Measurements from ENCODE around the gene TLE4. TPM values are rescaled to one million over a fixed set of nuclear protein-coding genes. Genes with fewer than 3 reads are reported as not detected.
A peak's percentile ranks its signal among the peaks of the same experiment; 100 is the strongest.

The TLE4 gene
- total RNA-seq, 2 experiments from 2014 or later: 125 to 136 TPM

- H3K27me3 Mint-ChIP-seq: no peaks in the 10 kb centered on the region
- H3K4me3 Mint-ChIP-seq: no peak overlapping the region
- Histone ChIP-seq H3K9me3 (ENCODE audit: control insufficient read depth in 1 of 2, insufficient read depth in 1 of 2, low read length in 2 of 2) (no peaks in the 10 kb centered on the region), H3K4me1 (ENCODE audit: insufficient read depth, low read length) (peaks cover 11% of the 10 kb centered on the region), H3K27ac (ENCODE audit: low read depth in 1 of 2, low read length in 2 of 2) (no peak overlapping the region), H3K27me3 (ENCODE audit: control insufficient read depth in 1 of 2, insufficient read depth in 2 of 2, low read length in 2 of 2) (no peaks in the 10 kb centered on the region), H3K36me3 (ENCODE audit: insufficient read depth, low read length) (peaks cover 3% of the 10 kb centered on the region), H3K4me3 (ENCODE audit: low read length) (no peak overlapping the region)
- H3K4me1 Mint-ChIP-seq (ENCODE audit: low read depth): peaks cover 67% of the 10 kb centered on the region
- no peak for DNase-seq
- H3K36me3 Mint-ChIP-seq (ENCODE audit: low read depth): peaks cover 37% of the 10 kb centered on the region
- TF ChIP-seq CTCF (IDR thresholded peaks at IDR 0.05): no peak
- intact Hi-C loops (cut with DNase I, micrococcal nuclease): loop anchor here in 1 of 2 experiments (5.0 kb wide), 2 partner anchors 33 to 92 kb away; partner anchors contain the start of gene TLE4
- ATAC-seq (ENCODE audit: poor library complexity): no peak
- no peaks in the 10 kb centered on the region for H3K9me3 Mint-ChIP-seq
- CTCF ChIA-PET: no interaction called here
- H3K27ac Mint-ChIP-seq: no peak overlapping the region
- POLR2A ChIA-PET: no interaction called here
These were observed 92.1 kb downstream of the TLE4 start for GRCh38 chr9:79663878-79664277.

GRCh38 chr9:79664375-79664831 lies 92.6 kb downstream of the TLE4 start:
- H3K27ac ChIP-seq (ENCODE audit: low read depth in 1 of 2, low read length in 2 of 2): no peak overlapping the region
- H3K4me3 Mint-ChIP-seq: no peak overlapping the region
- H3K4me1 Mint-ChIP-seq (ENCODE audit: low read depth): peaks cover 67% of the 10 kb centered on the region
- DNase-seq (no peak), ATAC-seq (ENCODE audit: poor library complexity) (no peak)
- ChIA-PET CTCF (interaction anchor here (1.0 kb wide), 1 partner anchor 8 kb away, joined by 3 read pairs; no protein-coding TSS in a partner anchor), POLR2A (no interaction called here)
- H3K27me3 Mint-ChIP-seq: no peaks in the 10 kb centered on the region
- H3K27me3 ChIP-seq (ENCODE audit: control insufficient read depth in 1 of 2, insufficient read depth in 2 of 2, low read length in 2 of 2): no peaks in the 10 kb centered on the region
- no peaks in the 10 kb centered on the region for H3K9me3 ChIP-seq (ENCODE audit: control insufficient read depth in 1 of 2, insufficient read depth in 1 of 2, low read length in 2 of 2)
- no peaks in the 10 kb centered on the region for H3K9me3 Mint-ChIP-seq
- no peak for TF ChIP-seq CTCF (IDR thresholded peaks at IDR 0.05)
- peak overlapping the region; percentile 50 for H3K27ac Mint-ChIP-seq
- intact Hi-C loops (cut with DNase I, micrococcal nuclease): loop anchor here in 1 of 2 experiments (5.0 kb wide), 2 partner anchors 33 to 92 kb away; partner anchors contain the start of gene TLE4
- no peak overlapping the region for H3K4me3 ChIP-seq (ENCODE audit: low read length)
- H3K36me3 Mint-ChIP-seq (ENCODE audit: low read depth): peaks cover 39% of the 10 kb centered on the region
- peaks cover 3% of the 10 kb centered on the region for H3K36me3 ChIP-seq (ENCODE audit: insufficient read depth, low read length)
- H3K4me1 ChIP-seq (ENCODE audit: insufficient read depth, low read length): peaks cover 11% of the 10 kb centered on the region

- POLR2A ChIA-PET: no interaction called here
- CTCF ChIA-PET: interaction anchor here (0.9 to 1.0 kb wide), 2 partner anchors 9 to 104 kb away, joined by 3 read pairs; no protein-coding TSS in a partner anchor
- H3K27me3 Mint-ChIP-seq: no peaks in the 10 kb centered on the region
- peaks cover 37% of the 10 kb centered on the region for H3K36me3 Mint-ChIP-seq (ENCODE audit: low read depth)
- Histone ChIP-seq H3K4me1 (ENCODE audit: insufficient read depth, low read length) (peaks cover 11% of the 10 kb centered on the region), H3K9me3 (ENCODE audit: control insufficient read depth in 1 of 2, insufficient read depth in 1 of 2, low read length in 2 of 2) (no peaks in the 10 kb centered on the region), H3K4me3 (ENCODE audit: low read length) (no peak overlapping the region), H3K27ac (ENCODE audit: low read depth in 1 of 2, low read length in 2 of 2) (no peak overlapping the region), H3K36me3 (ENCODE audit: insufficient read depth, low read length) (peaks cover 3% of the 10 kb centered on the region), H3K27me3 (ENCODE audit: control insufficient read depth in 1 of 2, insufficient read depth in 2 of 2, low read length in 2 of 2) (no peaks in the 10 kb centered on the region)
- DNase-seq (no peak), ATAC-seq (ENCODE audit: poor library complexity) (no peak)
- peak overlapping the region; percentile 50 for H3K27ac Mint-ChIP-seq
- intact Hi-C loops (cut with DNase I, micrococcal nuclease): no loop called here
- TF ChIP-seq CTCF (IDR thresholded peaks at IDR 0.05): no peak
- H3K4me3 Mint-ChIP-seq: no peak overlapping the region
- H3K4me1 Mint-ChIP-seq (ENCODE audit: low read depth): peaks cover 69% of the 10 kb centered on the region
- H3K9me3 Mint-ChIP-seq: no peaks in the 10 kb centered on the region
These were observed 93.6 kb downstream of the TLE4 start for GRCh38 chr9:79665369-79665768.

Measured in CD4-positive, alpha-beta T cell (primary cell).